HCT116 (cell line): ENCODE data around the gene TMEM38B.

Experiments used
- EZH2phosphoT487 ChIP-seq: fragments of 200-600 bp; IDR thresholded peaks from 2 replicates; pipeline ENCODE4 v1.6.1; 2018; ENCODE audit warnings: antibody characterized with exemption, borderline replicate concordance
- POLR2A ChIP-seq: IDR thresholded peaks from 2 replicates; pipeline ENCODE4 v1.7.0; 2011; ENCODE audit warnings: borderline replicate concordance; ENCODE audit not compliant: insufficient read depth, insufficient read length; ENCODE audit errors: extremely low read depth
- POLR2AphosphoS5 ChIP-seq: IDR thresholded peaks from 2 replicates; pipeline ENCODE4 v1.6.1; 2011; ENCODE audit warnings: mild to moderate bottlenecking, low read depth, low read length, moderate library complexity
- TF ChIP-seq, protein P1 (sequence below): IDR thresholded peaks from 2 replicates; pipeline ENCODE4 v1.6.1; 2012
- TF ChIP-seq, protein P2 (sequence below), 3 experiments: fragments of 200-600 bp in 1 of 3; sonication (generic) in 1 of 3; IDR thresholded peaks in 2 of 3; conservative IDR thresholded peaks in 1 of 3; 2 replicates each; pipeline ENCODE4 v1.5.1; 2012 to 2017; ENCODE audit warnings: low read depth in 2 of 3, low read length in 2 of 3, antibody characterized with exemption in 1 of 3, borderline replicate concordance in 1 of 3, control low read depth in 1 of 3, mild to moderate bottlenecking in 1 of 3, mixed read lengths in 1 of 3, mixed run types in 1 of 3, moderate library complexity in 1 of 3; ENCODE audit not compliant: insufficient read depth in 1 of 3
- TF ChIP-seq, protein P3 (sequence below): IDR thresholded peaks from 2 replicates; pipeline ENCODE4 v1.6.1; 2012
- TF ChIP-seq, protein P4 (sequence below): IDR thresholded peaks from 2 replicates; pipeline ENCODE4 v1.6.1; 2011; ENCODE audit warnings: mild to moderate bottlenecking, low read length, moderate library complexity; ENCODE audit not compliant: insufficient replicate concordance; ENCODE audit errors: extremely low read depth

DNA sequence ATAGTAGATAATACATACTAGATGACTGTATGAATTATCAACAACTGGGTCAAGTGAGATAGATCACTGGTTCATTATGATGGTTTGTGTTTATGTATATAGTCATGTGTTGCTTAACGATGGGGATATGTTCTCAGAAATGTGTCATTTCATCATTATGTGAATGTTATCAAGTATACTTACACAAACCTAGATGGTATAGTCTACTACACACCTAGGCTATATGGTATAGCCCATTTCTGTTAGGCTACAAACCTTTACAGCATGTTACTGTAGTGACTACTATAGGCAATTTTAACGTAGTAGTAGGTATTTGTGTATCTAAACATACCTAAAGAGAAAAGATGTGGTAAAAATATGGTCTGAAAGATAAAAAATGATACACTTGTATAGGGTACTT lies 31.0 kb downstream of the TMEM38B start:
- TF ChIP-seq POLR2A (no peak), EZH2phosphoT487 (no peak), POLR2AphosphoS5 (no peak)
- TF ChIP-seq, protein P1, sequence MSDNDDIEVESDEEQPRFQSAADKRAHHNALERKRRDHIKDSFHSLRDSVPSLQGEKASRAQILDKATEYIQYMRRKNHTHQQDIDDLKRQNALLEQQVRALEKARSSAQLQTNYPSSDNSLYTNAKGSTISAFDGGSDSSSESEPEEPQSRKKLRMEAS: no peak
- TF ChIP-seq, protein P2, sequence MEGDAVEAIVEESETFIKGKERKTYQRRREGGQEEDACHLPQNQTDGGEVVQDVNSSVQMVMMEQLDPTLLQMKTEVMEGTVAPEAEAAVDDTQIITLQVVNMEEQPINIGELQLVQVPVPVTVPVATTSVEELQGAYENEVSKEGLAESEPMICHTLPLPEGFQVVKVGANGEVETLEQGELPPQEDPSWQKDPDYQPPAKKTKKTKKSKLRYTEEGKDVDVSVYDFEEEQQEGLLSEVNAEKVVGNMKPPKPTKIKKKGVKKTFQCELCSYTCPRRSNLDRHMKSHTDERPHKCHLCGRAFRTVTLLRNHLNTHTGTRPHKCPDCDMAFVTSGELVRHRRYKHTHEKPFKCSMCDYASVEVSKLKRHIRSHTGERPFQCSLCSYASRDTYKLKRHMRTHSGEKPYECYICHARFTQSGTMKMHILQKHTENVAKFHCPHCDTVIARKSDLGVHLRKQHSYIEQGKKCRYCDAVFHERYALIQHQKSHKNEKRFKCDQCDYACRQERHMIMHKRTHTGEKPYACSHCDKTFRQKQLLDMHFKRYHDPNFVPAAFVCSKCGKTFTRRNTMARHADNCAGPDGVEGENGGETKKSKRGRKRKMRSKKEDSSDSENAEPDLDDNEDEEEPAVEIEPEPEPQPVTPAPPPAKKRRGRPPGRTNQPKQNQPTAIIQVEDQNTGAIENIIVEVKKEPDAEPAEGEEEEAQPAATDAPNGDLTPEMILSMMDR (IDR thresholded peaks at IDR 0.05 in 2 of 3, conservative IDR thresholded peaks at IDR 0.05 in 1 of 3; ENCODE audit: borderline replicate concordance in 1 of 3, insufficient read depth in 1 of 3, low read depth in 2 of 3, low read length in 2 of 3): no peak
- TF ChIP-seq, protein P3, sequence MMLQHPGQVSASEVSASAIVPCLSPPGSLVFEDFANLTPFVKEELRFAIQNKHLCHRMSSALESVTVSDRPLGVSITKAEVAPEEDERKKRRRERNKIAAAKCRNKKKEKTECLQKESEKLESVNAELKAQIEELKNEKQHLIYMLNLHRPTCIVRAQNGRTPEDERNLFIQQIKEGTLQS: no peak
- TF ChIP-seq, protein P4, sequence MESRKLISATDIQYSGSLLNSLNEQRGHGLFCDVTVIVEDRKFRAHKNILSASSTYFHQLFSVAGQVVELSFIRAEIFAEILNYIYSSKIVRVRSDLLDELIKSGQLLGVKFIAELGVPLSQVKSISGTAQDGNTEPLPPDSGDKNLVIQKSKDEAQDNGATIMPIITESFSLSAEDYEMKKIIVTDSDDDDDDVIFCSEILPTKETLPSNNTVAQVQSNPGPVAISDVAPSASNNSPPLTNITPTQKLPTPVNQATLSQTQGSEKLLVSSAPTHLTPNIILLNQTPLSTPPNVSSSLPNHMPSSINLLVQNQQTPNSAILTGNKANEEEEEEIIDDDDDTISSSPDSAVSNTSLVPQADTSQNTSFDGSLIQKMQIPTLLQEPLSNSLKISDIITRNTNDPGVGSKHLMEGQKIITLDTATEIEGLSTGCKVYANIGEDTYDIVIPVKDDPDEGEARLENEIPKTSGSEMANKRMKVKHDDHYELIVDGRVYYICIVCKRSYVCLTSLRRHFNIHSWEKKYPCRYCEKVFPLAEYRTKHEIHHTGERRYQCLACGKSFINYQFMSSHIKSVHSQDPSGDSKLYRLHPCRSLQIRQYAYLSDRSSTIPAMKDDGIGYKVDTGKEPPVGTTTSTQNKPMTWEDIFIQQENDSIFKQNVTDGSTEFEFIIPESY: no peak
